OCI-LY1 (cell line): ENCODE data around the gene HPCAL4.

Experiments used
- CTCF ChIP-seq: fragments of 200-600 bp; sonication (generic), shearing (Covaris generic); IDR thresholded peaks from 2 replicates; pipeline ENCODE4 v1.5.1; 2017; ENCODE audit warnings: mild to moderate bottlenecking, antibody characterized with exemption, low read length, moderate library complexity, mixed read lengths
- EZH2 ChIP-seq: fragments of 200-600 bp; sonication (generic), shearing (Covaris generic); IDR thresholded peaks from 2 replicates; pipeline ENCODE4 v1.8.0; 2017; ENCODE audit warnings: borderline replicate concordance, mixed run types, mild to moderate bottlenecking, antibody characterized with exemption, low read length, moderate library complexity, mixed read lengths

GRCh38 chr1:39638965-39639304 lies 52.3 kb downstream of the HPCAL4 start:
- no peak for TF ChIP-seq CTCF
- TF ChIP-seq EZH2 = no peak
